Activated CD8-positive, alpha-beta T cell treated with anti-CD3 and anti-CD28 coated beads for 36 hours (primary cell): ENCODE measurements around the gene SFTA2. TPM values are rescaled to one million over a fixed set of nuclear protein-coding genes. Genes with fewer than 3 reads are reported as not detected.
"Not testable (repeated sequence)": the region's sequence is repeated elsewhere in the genome, so short reads cannot be mapped to it uniquely, and the experiment has no call there.

Experiments
- ATAC-seq: fragments of 200-7000 bp; cut with Tn5 transposase; one replicate; pipeline ENCODE4 v1.10.0; 2021; ENCODE audit warnings: mild to moderate bottlenecking, moderate library complexity
- CTCF ChIA-PET: fragments of 350-600 bp; sonication (Branson Sonifier 250); formaldehyde crosslinking; loops from one replicate; lab custom pipeline; 2021; ENCODE audit warnings: antibody characterized with exemption; lab: Charles Lee
- POLR2A ChIA-PET: fragments of 350-600 bp; sonication (Branson Sonifier 250); formaldehyde crosslinking; loops from one replicate; lab custom pipeline; 2021; ENCODE audit warnings: antibody characterized with exemption; lab: Charles Lee
- DNase-seq: peaks from one replicate; pipeline ENCODE4 v3.0.0-alpha.2; 2020
- H3K27ac Mint-ChIP-seq: one replicate; pipeline ENCODE4 v1.8.0; 2021; ENCODE audit warnings: mild to moderate bottlenecking, mixed read lengths
- H3K27me3 Mint-ChIP-seq: one replicate; pipeline ENCODE4 v1.8.0; 2021; ENCODE audit warnings: mixed read lengths
- H3K36me3 Mint-ChIP-seq: one replicate; pipeline ENCODE4 v1.8.0; 2021; ENCODE audit warnings: low read depth, mixed read lengths
- H3K4me1 Mint-ChIP-seq: one replicate; pipeline ENCODE4 v1.8.0; 2021; ENCODE audit warnings: low read depth, mixed read lengths
- H3K4me3 Mint-ChIP-seq: one replicate; pipeline ENCODE4 v1.8.0; 2021; ENCODE audit warnings: mild to moderate bottlenecking, moderate library complexity, mixed read lengths
- H3K9me3 Mint-ChIP-seq: one replicate; pipeline ENCODE4 v1.8.0; 2021; ENCODE audit warnings: mixed read lengths
- CTCF ChIP-seq: fragments of 200-600 bp; IDR thresholded peaks from one replicate; pipeline ENCODE4 v1.8.0; 2022; ENCODE audit warnings: antibody characterized with exemption, mild to moderate bottlenecking
- intact Hi-C: fragments of 100-400 bp; cut with micrococcal nuclease; formaldehyde crosslinking; loops from one replicate; pipeline ENCODE4 v1.10.0; 2022
- total RNA-seq, 2 experiments: library from RNA; stranded (reverse); gene quantifications; one replicate each; pipeline ENCODE4 v1.2.3, GENCODE V29; 2021

Gene SFTA2
- total RNA-seq, 2 experiments from 2014 or later: not detected

- H3K4me1 Mint-ChIP-seq: no peaks in the 10 kb centered on the region
- no peak overlapping the region for H3K27ac Mint-ChIP-seq
- peaks cover 2% of the 10 kb centered on the region for H3K27me3 Mint-ChIP-seq
- POLR2A ChIA-PET: no interaction called here
- TF ChIP-seq CTCF: no peak
- ATAC-seq (no peak), DNase-seq (no peak)
- H3K9me3 Mint-ChIP-seq: peaks cover 8% of the 10 kb centered on the region
- peaks cover 16% of the 10 kb centered on the region for H3K36me3 Mint-ChIP-seq
- intact Hi-C loops: no loop called here
- CTCF ChIA-PET: no interaction called here
- H3K4me3 Mint-ChIP-seq: no peak overlapping the region
Measured at GRCh38 chr6:30932665-30933365, 845 bp upstream of the SFTA2 start.

- ChIA-PET CTCF (interaction anchor here (1.2 to 1.9 kb wide), 2 partner anchors 137 to 156 kb away, joined by 5 to 6 read pairs; no protein-coding TSS in a partner anchor), POLR2A (interaction anchor here (1.1 kb wide), 1 partner anchor 16 kb away, joined by 3 read pairs; no protein-coding TSS in a partner anchor)
- Mint-ChIP-seq H3K4me1 (no peaks in the 10 kb centered on the region), H3K4me3 (no peak overlapping the region), H3K27ac (no peak overlapping the region), H3K9me3 (peaks cover 8% of the 10 kb centered on the region), H3K36me3 (peaks cover 29% of the 10 kb centered on the region), H3K27me3 (no peaks in the 10 kb centered on the region)
- DNase-seq (no peak), ATAC-seq (no peak)
- TF ChIP-seq CTCF: no peak
- intact Hi-C loops: no loop called here
Measured at GRCh38 chr6:30931272-30931671, 698 bp downstream of the SFTA2 start.

GRCh38 chr6:30930506-30930905 is 1.5 kb downstream of the SFTA2 start:
- H3K36me3 Mint-ChIP-seq: peaks cover 32% of the 10 kb centered on the region
- no peak for ATAC-seq
- intact Hi-C loops: no loop called here
- CTCF ChIA-PET: interaction anchor here (0.9 to 1.9 kb wide), 3 partner anchors 11 to 138 kb away, joined by 3 to 6 read pairs (median 6); no protein-coding TSS in a partner anchor
- no peak overlapping the region for H3K4me3 Mint-ChIP-seq
- no peak for DNase-seq
- no peak for TF ChIP-seq CTCF
- H3K9me3 Mint-ChIP-seq: peaks cover 8% of the 10 kb centered on the region
- POLR2A ChIA-PET: interaction anchor here (1.1 to 1.4 kb wide), 2 partner anchors 16 to 188 kb away, joined by 3 read pairs; no protein-coding TSS in a partner anchor
- H3K27ac Mint-ChIP-seq: no peak overlapping the region
- no peaks in the 10 kb centered on the region for H3K4me1 Mint-ChIP-seq
- no peaks in the 10 kb centered on the region for H3K27me3 Mint-ChIP-seq

- no peak for TF ChIP-seq CTCF
- peaks cover 36% of the 10 kb centered on the region for H3K36me3 Mint-ChIP-seq
Measured at GRCh38 chr6:30928677-30929076, 3.3 kb downstream of the SFTA2 start.

GRCh38 chr6:30927080-30927479 is 4.9 kb downstream of the SFTA2 start:
- H3K27me3 Mint-ChIP-seq, H3K4me3 Mint-ChIP-seq, H3K9me3 Mint-ChIP-seq, ATAC-seq, H3K27ac Mint-ChIP-seq, intact Hi-C loops, DNase-seq, H3K4me1 Mint-ChIP-seq: not testable (repeated sequence)
- ChIA-PET POLR2A (interaction anchor here (2.3 kb wide), 1 partner anchor 9 kb away, joined by 6 read pairs; no protein-coding TSS in a partner anchor), CTCF (interaction anchor here (0.9 to 1.6 kb wide), 2 partner anchors 11 to 55 kb away, joined by 3 to 4 read pairs; no protein-coding TSS in a partner anchor)
- H3K36me3 Mint-ChIP-seq: peaks cover 42% of the 10 kb centered on the region

More at GRCh38 chr6:30928677-30929076, 3.3 kb downstream of the SFTA2 start:
- H3K9me3 Mint-ChIP-seq: peaks cover 8% of the 10 kb centered on the region
- no peak overlapping the region for H3K4me3 Mint-ChIP-seq
- no peak overlapping the region for H3K27ac Mint-ChIP-seq
- POLR2A ChIA-PET: interaction anchor here (0.7 kb wide), 1 partner anchor 472 kb away, joined by 3 read pairs; no protein-coding TSS in a partner anchor
- H3K27me3 Mint-ChIP-seq: no peaks in the 10 kb centered on the region
- ATAC-seq: no peak
- DNase-seq: peak; percentile 30
- H3K4me1 Mint-ChIP-seq: no peaks in the 10 kb centered on the region
- CTCF ChIA-PET: interaction anchor here (1.3 kb wide), 1 partner anchor 151 kb away, joined by 5 read pairs; no protein-coding TSS in a partner anchor
- intact Hi-C loops: no loop called here
